CD14-positive monocyte (primary cell): ENCODE data around the gene BARX2. TPM values are rescaled to one million over a fixed set of nuclear protein-coding genes. Genes with fewer than 3 reads are reported as not detected.

Experiments
- DNase-seq, 3 donors: peaks; one replicate each; pipeline ENCODE4 v3.0.0-alpha.2; 2011 to 2022
- H2AFZ ChIP-seq: 2 replicates; pipeline ENCODE4 v1.6.0; 2012; ENCODE audit warnings: mild to moderate bottlenecking, low read depth, low read length, inconsistent platforms; ENCODE audit not compliant: insufficient read depth, poor library complexity, severe bottlenecking
- H3K27ac ChIP-seq, 2 donors: 1 replicate in 1 of 2; 2 replicates in 1 of 2; pipeline ENCODE4 v1.5.1; 2012 to 2013; ENCODE audit warnings: low read length in 2 of 2, control low read depth in 1 of 2, inconsistent platforms in 1 of 2, low read depth in 1 of 2, mild to moderate bottlenecking in 1 of 2
- H3K27me3 ChIP-seq, 2 donors: one replicate each; pipeline versions ENCODE4 v1.6.0 to v1.6.1; 2011 to 2013; ENCODE audit warnings: low read length in 2 of 2; ENCODE audit not compliant: control insufficient read depth in 2 of 2, insufficient read depth in 2 of 2
- H3K36me3 ChIP-seq, 2 donors: replicated peaks in 1 of 2; 1 replicate in 1 of 2; 2 replicates in 1 of 2; pipeline versions ENCODE4 v1.5.1 to v1.6.1; 2012 to 2013; ENCODE audit warnings: low read length in 2 of 2, control low read depth in 1 of 2, inconsistent platforms in 1 of 2, mild to moderate bottlenecking in 1 of 2; ENCODE audit not compliant: insufficient read depth in 2 of 2, control insufficient read depth in 1 of 2
- H3K4me1 ChIP-seq, 2 donors: 1 replicate in 1 of 2; 2 replicates in 1 of 2; pipeline versions ENCODE4 v1.5.1 to v1.6.1; 2012 to 2013; ENCODE audit warnings: low read length in 2 of 2, control low read depth in 1 of 2, inconsistent platforms in 1 of 2, mild to moderate bottlenecking in 1 of 2, moderate library complexity in 1 of 2; ENCODE audit not compliant: insufficient read depth in 2 of 2, control insufficient read depth in 1 of 2
- H3K4me2 ChIP-seq: replicated peaks from 2 replicates; pipeline ENCODE3; 2012; ENCODE audit warnings: low read length, moderate library complexity, mild to moderate bottlenecking; ENCODE audit not compliant: poor library complexity, severe bottlenecking; ENCODE audit errors: extremely low read depth
- H3K4me3 ChIP-seq, 3 experiments: fragments of 200-600 bp in 1 of 3; sonication (generic) in 1 of 3; replicated peaks in 1 of 3; 1 replicate in 2 of 3; 2 replicates in 1 of 3; pipeline ENCODE4 v1.5.1; 2011 to 2013; ENCODE audit warnings: low read length in 3 of 3, mild to moderate bottlenecking in 3 of 3, control low read depth in 2 of 3, low read depth in 2 of 3, inconsistent platforms in 1 of 3, moderate library complexity in 1 of 3
- H3K79me2 ChIP-seq: 2 replicates; pipeline ENCODE4 v1.6.0; 2012; ENCODE audit warnings: mild to moderate bottlenecking, control low read depth, inconsistent platforms, low read length, moderate library complexity; ENCODE audit not compliant: insufficient read depth
- H3K9ac ChIP-seq: 2 replicates; pipeline ENCODE4 v1.6.0; 2017; ENCODE audit warnings: low read length, mild to moderate bottlenecking; ENCODE audit not compliant: insufficient read depth, poor library complexity, severe bottlenecking
- H3K9me3 ChIP-seq, 2 donors: replicated peaks in 1 of 2; 1 replicate in 1 of 2; 2 replicates in 1 of 2; pipeline versions ENCODE4 v1.5.1 to v1.6.1; 2012 to 2013; ENCODE audit warnings: low read length in 2 of 2, control low read depth in 1 of 2; ENCODE audit not compliant: control insufficient read depth in 1 of 2, insufficient read depth in 1 of 2
- H4K20me1 ChIP-seq: 2 replicates; pipeline ENCODE4 v1.6.0; 2012; ENCODE audit warnings: mild to moderate bottlenecking, low read length, control low read depth, moderate library complexity; ENCODE audit not compliant: insufficient read depth
- H3K27ac Mint-ChIP-seq, 7 donors: one replicate each; pipeline ENCODE4 v1.8.0; 2020; ENCODE audit warnings: mild to moderate bottlenecking in 7 of 7, mixed read lengths in 7 of 7, moderate library complexity in 6 of 7, inconsistent platforms in 2 of 7
- H3K27me3 Mint-ChIP-seq, 3 donors: one replicate each; pipeline ENCODE4 v1.8.0; 2021 to 2022; ENCODE audit warnings: low read depth in 3 of 3, mild to moderate bottlenecking in 3 of 3, mixed read lengths in 3 of 3, moderate library complexity in 3 of 3, inconsistent platforms in 1 of 3
- H3K36me3 Mint-ChIP-seq, 2 donors: one replicate each; pipeline ENCODE4 v1.8.0; 2020; ENCODE audit warnings: mixed read lengths in 2 of 2, inconsistent platforms in 1 of 2, mild to moderate bottlenecking in 1 of 2
- H3K4me1 Mint-ChIP-seq: one replicate; pipeline ENCODE4 v1.8.0; 2020; ENCODE audit warnings: mild to moderate bottlenecking, mixed read lengths
- H3K4me3 Mint-ChIP-seq, 2 donors: one replicate each; pipeline ENCODE4 v1.8.0; 2020; ENCODE audit warnings: mild to moderate bottlenecking in 2 of 2, mixed read lengths in 2 of 2, moderate library complexity in 1 of 2
- H3K9me3 Mint-ChIP-seq, 7 donors: one replicate each; pipeline ENCODE4 v1.8.0; 2020 to 2022; ENCODE audit warnings: mixed read lengths in 7 of 7, mild to moderate bottlenecking in 6 of 7, moderate library complexity in 6 of 7, inconsistent platforms in 2 of 7
- WGBS: methylation state at CpG from one replicate; pipeline ENCODE4 v1.1.5; 2013; ENCODE audit warnings: missing lambda C conversion rate; ENCODE audit not compliant: insufficient coverage; 5-methylcytosine and 5-hydroxymethylcytosine counted together
- intact Hi-C, 2 donors: fragments of 100-400 bp; cut with micrococcal nuclease; formaldehyde crosslinking; loops; one replicate each; pipeline versions ENCODE4 v1.15.0 to v1.15.1; 2023
- polyA plus RNA-seq, 3 donors: library from polyadenylated mRNA; depleted of rRNA in 1 of 3; unstranded in 2 of 3; stranded (reverse) in 1 of 3; fragments of 300-500 nt in 2 of 3; fragments of >200 nt in 1 of 3; fragmentation: Illumina TruSeq in 2 of 3; gene quantifications; 1 replicate in 2 of 3; 2 replicates in 1 of 3; pipeline ENCODE4 v1.2.3, GENCODE V29; 2012 to 2021
- TF ChIP-seq, protein P1 (sequence below): fragments of 200-600 bp; IDR thresholded peaks from one replicate; pipeline ENCODE4 v1.8.0; 2022; ENCODE audit warnings: antibody characterized with exemption, mild to moderate bottlenecking

BARX2 gene
- polyA plus RNA-seq, 3 donors: not detected

- no peaks in the 10 kb centered on the region for H3K36me3 Mint-ChIP-seq
- Histone ChIP-seq H3K79me2 (no peaks in the 10 kb centered on the region), H3K27me3 (no peaks in the 10 kb centered on the region), H2AFZ (no peak overlapping the region), H3K9me3 (peaks cover 0 to 4% of the 10 kb centered on the region in 2 donors), H3K4me3 (no peak overlapping the region), H3K36me3 (no peaks in the 10 kb centered on the region), H3K9ac (no peak overlapping the region), H3K4me1 (no peaks in the 10 kb centered on the region), H4K20me1 (no peaks in the 10 kb centered on the region), H3K4me2 (no peak overlapping the region), H3K27ac (no peak overlapping the region)
- 100% methylated on average over 1 of the region's 7 CpGs for WGBS
- H3K9me3 Mint-ChIP-seq: peaks cover 1 to 13% (median 7%) of the 10 kb centered on the region in 7 donors
- TF ChIP-seq, protein P1, sequence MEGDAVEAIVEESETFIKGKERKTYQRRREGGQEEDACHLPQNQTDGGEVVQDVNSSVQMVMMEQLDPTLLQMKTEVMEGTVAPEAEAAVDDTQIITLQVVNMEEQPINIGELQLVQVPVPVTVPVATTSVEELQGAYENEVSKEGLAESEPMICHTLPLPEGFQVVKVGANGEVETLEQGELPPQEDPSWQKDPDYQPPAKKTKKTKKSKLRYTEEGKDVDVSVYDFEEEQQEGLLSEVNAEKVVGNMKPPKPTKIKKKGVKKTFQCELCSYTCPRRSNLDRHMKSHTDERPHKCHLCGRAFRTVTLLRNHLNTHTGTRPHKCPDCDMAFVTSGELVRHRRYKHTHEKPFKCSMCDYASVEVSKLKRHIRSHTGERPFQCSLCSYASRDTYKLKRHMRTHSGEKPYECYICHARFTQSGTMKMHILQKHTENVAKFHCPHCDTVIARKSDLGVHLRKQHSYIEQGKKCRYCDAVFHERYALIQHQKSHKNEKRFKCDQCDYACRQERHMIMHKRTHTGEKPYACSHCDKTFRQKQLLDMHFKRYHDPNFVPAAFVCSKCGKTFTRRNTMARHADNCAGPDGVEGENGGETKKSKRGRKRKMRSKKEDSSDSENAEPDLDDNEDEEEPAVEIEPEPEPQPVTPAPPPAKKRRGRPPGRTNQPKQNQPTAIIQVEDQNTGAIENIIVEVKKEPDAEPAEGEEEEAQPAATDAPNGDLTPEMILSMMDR: no peak
- no peaks in the 10 kb centered on the region for H3K4me1 Mint-ChIP-seq
- no peaks in the 10 kb centered on the region for H3K27me3 Mint-ChIP-seq
- H3K4me3 Mint-ChIP-seq: no peak overlapping the region
- no peak for DNase-seq
- intact Hi-C loops: no loop called here
- H3K27ac Mint-ChIP-seq: no peak overlapping the region
Measured at GRCh38 chr11:129447654-129448239, 72.1 kb downstream of the BARX2 start.

- Histone ChIP-seq H3K27me3 (no peaks in the 10 kb centered on the region), H3K27ac (no peak overlapping the region), H3K36me3 (no peaks in the 10 kb centered on the region), H3K79me2 (no peaks in the 10 kb centered on the region), H3K9ac (no peak overlapping the region), H2AFZ (no peak overlapping the region), H3K4me1 (no peaks in the 10 kb centered on the region), H3K4me2 (no peak overlapping the region), H3K9me3 (peaks cover 0 to 4% of the 10 kb centered on the region in 2 donors), H4K20me1 (no peaks in the 10 kb centered on the region), H3K4me3 (no peak overlapping the region)
- no peaks in the 10 kb centered on the region for H3K4me1 Mint-ChIP-seq
- no peaks in the 10 kb centered on the region for H3K27me3 Mint-ChIP-seq
- intact Hi-C loops: no loop called here
- TF ChIP-seq, protein P1: no peak
- no peak for DNase-seq
- WGBS: 57% methylated on average over 3 of the region's 5 CpGs
- no peak overlapping the region for H3K27ac Mint-ChIP-seq
- peaks cover 3 to 15% (median 7%) of the 10 kb centered on the region in 7 donors for H3K9me3 Mint-ChIP-seq
- H3K4me3 Mint-ChIP-seq: no peak overlapping the region
- no peaks in the 10 kb centered on the region for H3K36me3 Mint-ChIP-seq
Measured at GRCh38 chr11:129451524-129451923, 75.9 kb downstream of the BARX2 start.
